NCI-H2196 (cell line): Measurements from ENCODE around the gene SH3RF2.
A peak's percentile ranks its signal among the peaks of the same experiment; 100 is the strongest.

Experiments
- DNase-seq: peaks from one replicate; lab custom pipeline; 2025; ENCODE audit not compliant: unreplicated experiment; lab: John Stamatoyannopoulos, UW

SH3RF2 gene

DNA sequence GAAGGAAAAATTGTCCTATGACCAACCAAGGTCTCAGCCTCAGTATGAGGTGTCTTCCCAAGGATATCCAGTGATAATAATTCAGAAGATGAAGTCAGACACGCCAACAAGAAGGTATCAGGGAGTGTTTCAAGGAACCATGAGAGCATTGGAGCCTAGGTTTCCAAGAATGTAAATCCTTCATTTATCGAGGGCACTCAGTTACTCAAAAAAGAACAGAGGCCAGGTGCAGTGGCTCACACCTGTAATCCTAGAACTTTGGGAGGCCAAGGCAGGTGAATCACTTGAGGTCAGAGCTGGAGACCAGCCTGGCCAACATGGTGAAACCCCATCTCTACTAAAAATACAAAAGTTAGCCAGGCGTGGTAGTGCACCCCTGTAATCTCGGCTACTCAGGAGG lies 98.2 kb downstream of the SH3RF2 start:
- no peak for DNase-seq

DNA sequence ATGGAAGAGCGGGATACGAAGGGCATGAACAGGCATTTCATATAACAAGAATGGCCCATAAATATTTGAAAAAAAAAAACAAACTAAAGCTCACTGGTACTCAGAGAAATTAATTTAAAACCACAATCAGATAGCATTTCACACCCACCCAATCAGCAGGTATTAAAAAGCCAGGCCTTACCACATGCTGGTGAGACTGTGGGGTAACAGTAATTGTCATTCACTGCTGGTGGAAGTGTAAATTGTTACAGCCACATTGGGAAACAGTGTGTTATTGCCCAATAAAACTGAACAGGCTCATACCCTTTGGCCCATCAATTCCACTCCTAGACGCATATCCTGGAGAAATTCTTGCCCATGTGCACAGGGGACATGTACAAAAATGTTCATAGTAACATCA lies 103.0 kb downstream of the SH3RF2 start:
- no peak for DNase-seq

DNA sequence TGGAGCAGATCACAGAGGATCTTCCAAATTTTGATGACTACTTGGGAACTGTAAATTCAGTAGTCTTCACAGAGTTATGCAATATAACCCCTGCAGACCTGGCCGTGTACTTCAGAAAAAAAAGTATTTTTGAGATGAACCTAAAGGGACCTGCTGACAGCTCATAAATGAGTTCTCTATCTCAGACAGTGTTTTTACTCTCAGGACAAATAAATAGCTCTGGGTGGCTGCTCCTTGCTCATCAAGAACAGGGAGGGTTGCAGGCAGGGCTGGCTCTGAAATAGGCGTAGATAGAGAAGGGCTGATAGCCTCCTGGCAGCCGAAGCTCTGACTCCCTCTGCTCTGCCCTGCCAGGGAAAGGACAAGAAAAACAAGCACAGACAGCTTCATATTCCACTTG lies 104.1 kb downstream of the SH3RF2 start:
- DNase-seq, result no peak

DNA sequence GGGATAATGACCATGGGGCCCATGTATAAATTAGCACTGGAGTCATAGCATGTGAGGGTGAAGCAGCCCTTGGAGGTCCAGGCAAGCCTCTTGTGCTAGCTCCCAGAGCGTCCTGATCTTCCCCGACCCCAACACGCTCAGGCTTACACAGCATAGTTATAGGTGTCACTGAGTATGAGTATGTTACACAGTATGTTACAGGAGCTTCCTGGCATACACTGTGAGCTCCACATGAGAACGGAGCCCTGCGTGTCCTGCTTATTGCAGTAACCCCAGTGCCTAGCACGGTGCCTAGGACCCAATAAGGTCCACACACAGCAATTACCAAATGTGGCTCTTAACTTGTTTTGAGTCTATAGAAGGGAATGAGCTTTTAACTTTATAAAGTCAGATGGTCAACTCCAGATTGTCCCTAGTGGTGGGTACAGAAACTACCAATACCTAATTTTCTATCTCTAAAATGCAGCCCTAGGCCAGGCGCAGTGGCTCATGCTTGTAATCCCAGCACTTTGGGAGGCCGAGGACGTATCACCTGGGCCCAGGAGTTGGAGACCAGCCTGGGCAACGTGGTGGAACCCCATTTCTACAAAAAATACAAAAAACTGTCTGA lies 104.9 kb downstream of the SH3RF2 start:
- no peak for DNase-seq

DNA sequence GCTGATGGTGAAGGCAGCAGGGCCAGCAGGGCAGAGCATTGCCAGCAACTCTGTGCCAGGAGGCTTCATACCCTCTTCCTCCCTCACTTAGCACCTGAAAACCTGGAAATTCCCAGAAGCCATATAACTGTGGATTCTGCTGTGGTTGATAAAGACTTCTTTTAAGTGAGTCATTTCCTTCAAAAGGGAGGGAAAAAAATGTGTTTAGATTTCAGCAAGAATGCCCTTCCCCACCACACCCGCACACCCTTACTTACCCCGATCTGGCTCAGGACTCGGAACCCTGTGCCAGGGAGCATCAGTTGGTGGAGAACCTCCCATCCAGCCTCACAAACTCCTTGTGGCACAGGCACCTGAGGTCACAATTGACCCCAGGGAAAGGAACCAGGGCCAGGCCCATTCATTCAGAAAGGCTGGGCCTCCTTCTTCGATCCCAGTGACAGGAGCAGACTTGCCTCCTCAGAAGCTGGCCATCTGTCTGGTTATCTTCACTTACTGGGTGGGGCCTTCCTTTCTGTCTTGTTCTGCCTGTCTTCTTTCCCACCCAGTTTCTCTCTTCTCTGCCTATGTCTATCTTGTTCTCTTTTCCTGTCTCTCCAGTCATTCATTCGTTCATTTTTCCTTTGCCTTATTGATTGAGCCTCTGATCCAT lies 106.4 kb downstream of the SH3RF2 start:
- no peak for DNase-seq

DNA sequence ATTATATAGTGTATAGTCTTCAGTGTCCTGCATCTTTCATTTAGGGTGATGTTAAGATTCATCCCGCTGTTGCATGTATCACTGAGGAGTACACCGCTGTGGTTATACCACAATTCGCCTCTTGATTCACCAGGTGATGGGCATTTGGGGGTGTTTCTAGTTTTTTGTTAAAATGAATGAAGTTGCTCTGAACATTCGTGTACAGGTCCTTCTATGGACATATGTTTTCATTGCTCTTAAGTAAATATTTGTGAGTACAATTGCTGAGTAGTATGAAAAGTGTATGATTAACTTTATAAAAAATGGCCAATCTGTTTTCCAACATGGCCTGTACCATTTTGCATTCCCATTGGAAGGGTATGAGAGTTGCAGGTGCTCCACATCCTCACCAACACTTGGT lies 107.3 kb downstream of the SH3RF2 start:
- no peak for DNase-seq

DNA sequence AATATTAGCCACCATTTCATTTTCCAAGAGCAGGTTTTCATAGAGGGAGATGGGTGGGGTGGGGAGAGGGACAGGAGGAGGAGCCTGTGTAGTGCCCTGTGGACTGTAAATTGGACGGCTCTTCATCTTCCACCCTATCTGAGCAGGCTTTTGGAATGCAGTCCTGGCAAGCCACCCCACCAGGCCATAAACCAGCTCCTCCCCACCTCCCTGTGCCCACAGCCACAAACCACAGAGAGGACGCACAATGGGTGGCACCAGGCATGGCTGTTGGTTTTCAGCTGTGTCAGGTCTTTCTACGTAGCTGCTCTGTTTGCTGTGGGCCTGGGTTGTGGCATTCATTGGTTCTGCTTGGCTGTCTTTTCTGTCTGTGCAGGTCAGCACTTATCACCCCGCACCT lies 111.0 kb downstream of the SH3RF2 start:
- no peak for DNase-seq

DNA sequence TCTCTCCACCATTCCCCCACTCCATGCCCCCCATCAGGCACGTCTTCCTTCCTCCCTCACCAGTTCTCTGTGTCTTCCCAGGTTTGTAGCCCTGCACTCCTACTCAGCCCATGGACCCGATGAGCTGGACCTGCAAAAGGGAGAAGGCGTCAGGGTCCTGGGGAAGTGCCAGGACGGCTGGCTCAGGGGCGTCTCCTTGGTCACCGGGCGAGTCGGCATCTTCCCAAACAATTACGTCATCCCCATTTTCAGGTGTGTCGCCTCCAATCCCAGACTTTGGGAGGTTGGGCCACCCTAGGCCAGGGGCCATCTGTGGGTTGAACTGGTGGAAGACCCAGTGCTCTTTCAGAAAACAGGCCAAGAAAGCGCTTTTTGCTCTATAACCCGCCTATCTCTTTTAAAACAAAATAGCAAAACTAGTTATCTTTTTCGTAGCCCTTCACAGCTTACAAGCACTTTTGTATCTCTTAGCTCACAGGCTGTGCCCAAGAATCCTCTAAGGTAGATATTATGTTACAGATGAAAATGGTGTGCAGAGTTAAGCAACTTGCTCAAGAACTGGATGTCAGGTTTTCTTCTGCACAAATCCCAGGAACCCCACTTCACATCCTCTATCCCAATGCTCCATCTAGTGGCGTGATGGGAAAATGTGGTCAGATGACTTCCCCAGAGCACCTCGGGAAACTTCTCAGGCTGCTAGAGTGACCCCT lies 112.8 kb downstream of the SH3RF2 start:
- peak; percentile 41 for DNase-seq

DNA sequence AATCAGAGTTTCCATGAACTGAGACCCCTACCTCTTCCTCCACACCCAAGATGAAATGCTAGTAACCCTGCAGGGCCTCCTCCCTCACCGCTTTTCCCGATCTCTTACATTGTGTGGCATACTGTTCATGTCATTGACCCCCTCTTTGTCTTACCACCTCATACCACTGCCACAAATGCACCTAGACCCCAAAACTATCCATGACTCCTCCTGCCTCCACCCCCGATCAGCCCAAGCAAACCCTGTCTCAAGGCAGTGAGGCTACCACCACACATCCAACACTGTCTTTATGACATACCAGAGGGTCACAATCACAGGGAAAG lies 113.3 kb downstream of the SH3RF2 start:
- DNase-seq, result no peak

DNA sequence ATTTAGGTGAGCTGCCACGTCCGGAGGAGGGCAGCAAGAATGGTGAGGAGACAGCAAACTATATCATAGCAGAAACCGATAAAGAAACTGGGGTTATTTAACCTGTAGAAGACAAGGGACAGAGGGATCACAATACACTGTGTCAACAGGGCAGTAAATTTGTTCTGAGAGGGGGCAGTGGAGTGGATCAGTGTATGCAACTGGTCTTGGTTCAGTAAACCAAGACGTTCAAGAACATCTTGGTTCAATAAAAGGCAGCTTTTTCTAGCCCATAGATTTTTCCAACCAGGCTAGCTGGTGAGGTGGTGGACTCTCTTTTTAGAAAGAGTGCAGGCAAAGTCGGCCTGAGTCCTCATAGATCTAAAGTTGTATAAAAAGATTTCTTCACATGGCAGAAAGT lies 113.7 kb downstream of the SH3RF2 start:
- DNase-seq, result no peak

DNA sequence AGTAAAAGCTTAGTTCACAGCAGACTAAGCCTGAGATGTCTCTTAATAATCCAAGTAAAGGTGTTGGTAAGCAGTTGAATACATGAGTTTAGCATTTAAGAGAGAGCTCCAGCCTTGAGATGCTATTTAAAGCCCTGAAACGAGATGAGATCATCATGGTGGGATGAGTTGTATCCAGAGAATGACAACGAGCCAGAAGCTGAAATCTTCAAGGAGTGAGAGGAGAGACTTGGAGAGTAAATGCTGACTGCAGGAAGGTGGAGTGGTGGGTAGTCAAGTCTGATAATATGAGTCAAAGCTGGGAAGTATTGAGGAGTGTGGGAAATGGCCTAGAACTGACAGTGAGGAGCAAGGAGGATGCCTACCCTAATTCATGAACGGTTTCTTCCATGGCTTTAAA lies 115.3 kb downstream of the SH3RF2 start:
- no peak for DNase-seq

DNA sequence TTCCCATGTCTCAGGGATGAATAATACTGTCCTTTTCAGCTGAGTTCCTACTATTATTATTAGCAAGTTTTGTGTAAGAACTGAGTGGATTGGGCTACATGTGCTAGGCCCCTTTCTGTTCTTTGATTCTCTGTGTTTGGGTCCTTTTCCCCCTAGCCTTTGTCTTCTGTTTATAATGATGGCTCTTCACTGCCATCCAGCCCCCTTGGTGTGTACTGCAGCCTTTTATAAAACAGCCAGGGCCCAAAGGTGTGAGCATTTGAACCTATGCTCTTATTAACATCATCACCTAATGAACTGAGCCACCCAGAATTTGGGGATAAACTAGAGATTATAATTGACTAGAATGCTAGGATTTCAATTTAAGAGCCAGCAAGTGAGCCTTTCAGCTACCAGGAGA lies 116.4 kb downstream of the SH3RF2 start:
- DNase-seq, result no peak

DNA sequence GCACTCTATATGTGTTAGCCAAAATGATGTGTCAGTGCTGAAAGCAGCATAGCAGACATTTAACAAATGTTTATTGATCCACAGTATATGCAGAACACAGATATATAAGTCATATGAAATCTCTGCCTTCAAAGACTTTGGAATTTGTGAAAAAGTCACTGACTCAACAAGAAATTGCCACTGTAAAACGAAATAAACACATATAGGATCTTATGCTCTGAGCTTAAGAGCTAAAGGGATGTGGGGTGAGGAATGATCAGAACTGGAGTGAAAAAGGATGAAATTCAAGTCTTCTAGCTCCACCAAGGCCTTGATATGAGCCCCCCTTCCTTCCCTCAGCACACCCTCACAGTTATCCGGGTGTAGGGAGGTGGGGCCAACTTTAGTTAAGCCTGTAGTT lies 119.1 kb downstream of the SH3RF2 start:
- DNase-seq, result no peak

DNA sequence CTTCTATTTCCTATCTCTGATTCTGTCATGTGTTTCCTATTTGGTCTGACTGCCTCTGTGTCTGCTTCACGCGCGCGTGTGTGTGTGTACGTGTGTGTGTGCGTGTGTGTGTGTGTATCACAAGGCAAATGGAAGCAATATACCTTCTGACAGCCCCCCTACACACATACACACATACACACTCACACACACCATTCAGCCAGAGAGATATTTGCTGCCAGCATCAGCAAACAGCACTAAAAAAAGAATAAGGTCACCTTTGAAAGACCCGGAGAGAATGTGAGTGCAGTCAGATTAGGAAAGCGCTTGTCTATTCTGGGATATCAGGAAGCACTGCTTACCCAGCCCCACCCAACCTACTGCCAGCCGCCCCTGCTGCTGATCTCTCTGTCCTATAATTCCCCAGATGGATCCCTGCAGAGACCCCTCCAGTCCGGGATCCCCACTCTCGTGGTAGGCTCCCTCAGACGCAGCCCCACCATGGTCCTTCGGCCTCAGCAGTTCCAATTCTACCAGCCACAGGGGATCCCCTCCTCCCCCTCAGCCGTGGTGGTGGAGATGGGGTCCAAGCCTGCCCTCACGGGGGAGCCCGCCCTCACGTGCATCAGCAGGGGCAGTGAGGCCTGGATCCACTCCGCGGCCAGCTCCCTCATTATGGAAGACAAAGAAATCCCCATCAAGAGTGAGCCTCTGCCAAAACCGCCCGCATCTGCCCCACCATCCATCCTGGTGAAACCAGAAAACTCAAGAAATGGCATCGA lies 123.3 kb downstream of the SH3RF2 start:
- DNase-seq, result no peak

DNA sequence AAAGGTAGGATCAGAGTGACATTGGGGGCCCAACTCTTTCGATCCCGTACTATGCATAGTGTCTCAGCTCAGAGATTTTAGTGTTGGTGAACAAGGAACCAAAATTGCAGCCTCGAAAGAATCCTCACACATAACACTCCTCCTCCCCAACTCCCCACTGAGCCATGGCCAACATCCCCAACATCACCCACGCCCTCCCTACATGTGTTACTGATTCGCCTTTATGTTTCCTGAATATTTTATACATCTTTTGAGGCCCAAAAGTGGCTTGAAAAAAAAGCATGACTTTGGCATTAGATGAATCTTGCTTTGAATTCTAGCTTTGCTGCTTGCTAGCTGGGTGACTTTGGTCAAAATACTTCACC lies 123.8 kb downstream of the SH3RF2 start:
- no peak for DNase-seq

DNA sequence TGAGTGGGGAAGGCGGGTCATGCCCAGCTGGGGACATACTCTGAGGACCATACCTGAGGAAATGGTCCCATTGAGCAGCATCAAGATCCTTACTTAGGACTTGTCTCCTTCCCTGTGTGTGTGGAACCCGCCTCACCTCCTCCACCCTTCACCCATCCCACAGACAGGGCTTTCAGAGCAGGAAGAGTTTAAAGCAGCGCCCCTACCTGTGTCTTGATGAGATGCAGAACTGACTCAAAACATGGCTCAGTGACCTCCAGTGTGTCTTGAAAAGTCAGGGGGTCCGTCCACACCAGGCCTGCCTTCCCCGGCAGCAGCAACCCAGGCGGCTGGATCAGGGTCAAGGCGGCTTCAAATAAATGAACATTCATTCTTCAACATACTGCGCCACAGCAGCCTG lies 130.6 kb downstream of the SH3RF2 start:
- no peak for DNase-seq

DNA sequence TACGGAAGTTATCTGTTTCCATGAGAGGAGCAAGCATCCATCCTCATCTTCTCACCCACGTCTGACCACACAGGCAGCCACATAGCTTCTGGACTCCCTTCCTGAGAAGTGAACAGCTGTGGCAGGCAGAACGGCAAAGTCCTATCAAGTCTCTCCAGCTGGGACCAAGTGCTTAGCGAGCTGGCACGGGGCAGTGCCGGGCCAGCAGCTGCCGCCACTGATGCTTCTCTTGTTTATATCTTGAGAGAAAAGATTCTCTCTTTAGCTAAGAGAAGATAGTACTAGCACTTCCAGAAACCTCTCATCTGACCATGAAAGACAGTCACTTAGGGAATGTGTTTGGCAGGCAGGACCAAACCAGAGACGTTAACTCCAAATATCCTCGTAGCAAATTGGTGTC lies 131.8 kb downstream of the SH3RF2 start:
- DNase-seq, result no peak

DNA sequence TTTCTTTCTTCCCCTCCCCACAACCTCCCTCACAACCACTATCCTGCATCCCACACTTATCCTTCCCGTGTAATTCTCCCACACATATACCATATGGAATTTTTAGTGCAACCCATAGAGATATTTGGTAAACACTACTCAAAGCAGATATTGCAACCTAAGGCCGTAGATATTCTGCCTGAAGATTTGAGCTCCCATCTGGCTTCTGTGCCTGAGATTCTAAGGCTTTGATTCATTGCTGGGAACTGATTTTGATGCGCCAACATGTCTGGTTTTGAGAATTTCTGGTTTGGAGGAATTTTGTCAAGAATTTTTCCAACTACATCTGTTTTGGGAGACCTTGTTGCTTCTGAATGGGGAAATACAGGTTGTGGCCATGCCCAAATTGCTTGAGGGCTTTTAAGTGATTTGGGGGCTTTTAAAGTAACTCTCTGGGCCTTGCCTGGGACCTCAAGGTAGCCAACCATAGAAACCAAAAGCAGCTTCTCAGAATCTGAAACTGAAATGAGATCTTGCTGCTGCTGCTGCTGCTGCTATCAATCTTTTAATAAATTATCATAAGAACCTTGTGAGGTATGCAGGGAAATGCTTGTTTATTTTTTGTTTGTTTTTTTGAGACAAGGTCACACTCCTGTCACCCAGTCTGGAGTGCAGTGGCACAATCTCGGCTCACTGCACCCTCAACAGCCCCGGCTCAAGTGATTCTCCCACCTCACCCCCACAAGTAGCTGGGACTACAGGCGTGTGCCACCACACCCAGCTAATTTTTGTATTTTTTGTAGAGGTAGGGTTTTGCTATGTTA lies 132.8 kb downstream of the SH3RF2 start:
- no peak for DNase-seq

DNA sequence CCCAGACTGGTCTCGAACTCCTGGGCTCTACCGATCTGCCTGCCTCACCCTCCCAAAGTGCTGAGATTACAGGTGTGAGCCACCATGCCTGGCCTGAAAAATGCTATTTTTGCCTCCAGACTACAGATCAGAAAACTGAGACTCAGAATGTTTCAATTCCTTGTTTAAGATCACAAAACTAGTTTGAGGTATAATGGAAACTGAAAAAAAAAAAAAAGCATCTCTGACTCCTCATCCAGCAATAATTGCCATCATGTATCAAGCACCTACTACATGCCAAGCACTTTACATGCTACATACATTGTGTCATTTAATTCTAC lies 133.4 kb downstream of the SH3RF2 start:
- no peak for DNase-seq

DNA sequence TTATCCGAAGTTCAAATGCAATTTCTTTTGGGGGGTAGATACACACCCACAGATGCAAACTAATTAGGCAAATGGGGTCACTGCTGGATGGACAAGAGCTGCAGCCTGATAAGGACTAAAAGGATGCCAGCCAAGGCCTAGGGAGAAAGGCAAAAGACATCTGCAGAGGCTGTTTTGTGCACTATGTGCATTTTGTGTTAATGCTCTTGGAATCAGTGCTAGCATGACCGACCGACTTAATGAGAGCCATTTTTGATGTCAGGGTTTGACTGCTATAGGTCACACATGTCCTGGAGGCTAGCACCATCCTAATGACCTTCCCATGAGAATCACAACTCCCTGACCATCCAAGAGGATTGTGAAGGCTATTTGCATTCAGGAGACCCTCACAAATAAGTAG lies 134.4 kb downstream of the SH3RF2 start:
- DNase-seq, result no peak

DNA sequence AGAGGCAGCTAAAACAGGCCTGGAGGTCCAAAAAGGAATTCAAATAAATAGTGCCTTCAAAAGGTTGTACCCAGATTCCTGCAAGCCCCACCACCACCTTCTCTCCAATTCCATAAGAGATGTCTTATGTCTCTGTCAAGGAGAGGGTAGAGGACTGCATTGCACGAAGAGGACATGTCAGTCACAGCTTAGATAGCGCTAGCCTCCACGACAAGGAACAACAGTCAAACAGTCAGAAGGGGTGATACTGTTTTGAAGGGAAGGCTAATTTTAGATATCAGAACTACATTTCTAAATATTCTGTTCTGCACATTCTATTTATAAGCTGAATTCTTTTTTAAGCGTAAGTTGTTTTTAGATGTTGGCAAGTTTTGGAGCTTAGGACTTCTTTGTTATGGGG lies 134.8 kb downstream of the SH3RF2 start:
- no peak for DNase-seq

DNA sequence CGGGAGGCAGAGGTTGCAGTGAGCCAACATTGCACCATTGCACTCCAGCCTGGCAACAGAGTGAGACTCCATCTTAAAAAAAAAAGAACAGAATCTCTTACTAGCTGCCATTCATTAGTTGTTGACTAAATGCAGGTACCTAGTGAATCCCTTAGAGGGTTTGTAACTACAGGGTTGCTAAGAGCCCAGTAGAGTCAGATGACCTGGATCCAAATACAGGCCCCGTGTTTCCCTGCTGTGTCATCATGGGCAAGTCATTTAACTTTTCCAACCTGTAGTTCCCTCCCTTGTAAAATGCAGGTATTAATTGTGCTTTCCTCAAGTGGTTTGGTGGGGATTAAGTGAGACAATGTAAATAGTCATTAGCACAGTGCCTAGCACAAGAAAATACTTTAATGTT lies 136.2 kb downstream of the SH3RF2 start:
- no peak for DNase-seq
